Prostate gland (tissue), 2 donors: Measurements from ENCODE around the gene LUM. TPM values are rescaled to one million over a fixed set of nuclear protein-coding genes. Genes with fewer than 3 reads are reported as not detected.

Source experiments
- DNase-seq: peaks from one replicate; pipeline ENCODE4 v3.0.0-alpha.2; 2019; ENCODE audit warnings: low spot score
- H3K27ac ChIP-seq, 2 donors: fragments of 200-600 bp; sonication (generic); 2 replicates each; pipeline ENCODE4 v1.5.1; 2017 to 2019
- H3K27me3 ChIP-seq: fragments of 200-600 bp; sonication (generic); replicated peaks from 2 replicates; pipeline ENCODE4 v1.5.1; 2019; ENCODE audit not compliant: insufficient read depth
- H3K36me3 ChIP-seq, 2 donors: fragments of 200-600 bp; sonication (generic); 1 replicate in 1 of 2; 2 replicates in 1 of 2; pipeline versions ENCODE4 v1.5.1 to v1.8.1; 2017 to 2019
- H3K4me1 ChIP-seq: fragments of 200-600 bp; sonication (generic); replicated peaks from 2 replicates; pipeline ENCODE4 v1.5.1; 2019
- H3K4me3 ChIP-seq, 2 donors: fragments of 200-600 bp; sonication (generic); 2 replicates each; pipeline ENCODE4 v1.5.1; 2017 to 2019
- H3K9me3 ChIP-seq: fragments of 200-600 bp; sonication (generic); 2 replicates; pipeline ENCODE4 v1.5.1; 2017
- POLR2A ChIP-seq: fragments of 450-650 bp; IDR thresholded peaks from one replicate; pipeline ENCODE4 v1.6.1; 2016; ENCODE audit warnings: antibody characterized with exemption, mild to moderate bottlenecking
- POLR2AphosphoS5 ChIP-seq: sonication (generic); formaldehyde crosslinking; IDR thresholded peaks from one replicate; pipeline ENCODE4 v1.6.1; 2017; ENCODE audit warnings: antibody characterized with exemption
- WGBS: methylation state at CpG from one replicate; pipeline ENCODE4 v1.1.5; 2018; 5-methylcytosine and 5-hydroxymethylcytosine counted together
- intact Hi-C: fragments of 100-400 bp; cut with DNase I; formaldehyde crosslinking; loops from one replicate; pipeline ENCODE4 v1.14.2; 2022
- total RNA-seq, 2 donors: library from RNA; depleted of rRNA; stranded (reverse); fragments of >200 nt; gene quantifications; one replicate each; pipeline ENCODE4 v1.1.0, GENCODE V29; 2016
- TF ChIP-seq, protein P1 (sequence below), 4 experiments: fragments of 200-600 bp in 2 of 4; fragments of 450-650 bp in 2 of 4; sonication (generic) in 2 of 4; IDR thresholded peaks; 1 replicate in 3 of 4; 2 replicates in 1 of 4; pipeline ENCODE4 v1.5.1; 2016 to 2019; ENCODE audit warnings: antibody characterized with exemption in 4 of 4, mild to moderate bottlenecking in 2 of 4, moderate library complexity in 2 of 4

The LUM gene
- total RNA-seq, 2 donors from 2014 or later = 34.3 to 56.1 TPM

DNA sequence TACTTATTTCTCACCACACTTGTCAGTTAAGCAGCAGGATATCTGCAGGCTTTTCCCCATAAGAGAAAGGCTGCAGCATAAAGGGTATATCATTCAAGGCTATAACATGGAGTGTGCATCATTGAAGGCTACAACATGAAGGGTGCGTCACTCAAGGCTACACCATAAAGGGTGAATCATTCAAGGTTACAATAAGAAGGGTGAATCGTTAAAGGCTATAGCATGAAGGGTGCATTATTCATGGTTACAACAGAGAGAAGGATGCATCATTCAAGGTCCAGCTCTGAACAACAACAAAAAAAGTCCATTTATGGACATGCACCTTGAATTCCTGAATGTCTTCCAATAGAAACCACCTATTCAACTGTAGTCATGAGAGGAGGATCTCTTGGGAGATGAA is 32.8 kb upstream of the LUM start:
- Histone ChIP-seq H3K9me3 (no peaks in the 10 kb centered on the region), H3K4me3 (no peak overlapping the region), H3K27ac (no peak overlapping the region), H3K36me3 (no peaks in the 10 kb centered on the region), H3K27me3 (no peaks in the 10 kb centered on the region), H3K4me1 (no peaks in the 10 kb centered on the region)
- no peak for DNase-seq
- WGBS = 96% methylated on average over 2 of the region's 2 CpGs
- intact Hi-C loops = no loop called here
- TF ChIP-seq, protein P1, sequence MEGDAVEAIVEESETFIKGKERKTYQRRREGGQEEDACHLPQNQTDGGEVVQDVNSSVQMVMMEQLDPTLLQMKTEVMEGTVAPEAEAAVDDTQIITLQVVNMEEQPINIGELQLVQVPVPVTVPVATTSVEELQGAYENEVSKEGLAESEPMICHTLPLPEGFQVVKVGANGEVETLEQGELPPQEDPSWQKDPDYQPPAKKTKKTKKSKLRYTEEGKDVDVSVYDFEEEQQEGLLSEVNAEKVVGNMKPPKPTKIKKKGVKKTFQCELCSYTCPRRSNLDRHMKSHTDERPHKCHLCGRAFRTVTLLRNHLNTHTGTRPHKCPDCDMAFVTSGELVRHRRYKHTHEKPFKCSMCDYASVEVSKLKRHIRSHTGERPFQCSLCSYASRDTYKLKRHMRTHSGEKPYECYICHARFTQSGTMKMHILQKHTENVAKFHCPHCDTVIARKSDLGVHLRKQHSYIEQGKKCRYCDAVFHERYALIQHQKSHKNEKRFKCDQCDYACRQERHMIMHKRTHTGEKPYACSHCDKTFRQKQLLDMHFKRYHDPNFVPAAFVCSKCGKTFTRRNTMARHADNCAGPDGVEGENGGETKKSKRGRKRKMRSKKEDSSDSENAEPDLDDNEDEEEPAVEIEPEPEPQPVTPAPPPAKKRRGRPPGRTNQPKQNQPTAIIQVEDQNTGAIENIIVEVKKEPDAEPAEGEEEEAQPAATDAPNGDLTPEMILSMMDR (IDR thresholded peaks at IDR 0.05) = no peak
- TF ChIP-seq POLR2AphosphoS5 = no peak
- TF ChIP-seq POLR2A = no peak

DNA sequence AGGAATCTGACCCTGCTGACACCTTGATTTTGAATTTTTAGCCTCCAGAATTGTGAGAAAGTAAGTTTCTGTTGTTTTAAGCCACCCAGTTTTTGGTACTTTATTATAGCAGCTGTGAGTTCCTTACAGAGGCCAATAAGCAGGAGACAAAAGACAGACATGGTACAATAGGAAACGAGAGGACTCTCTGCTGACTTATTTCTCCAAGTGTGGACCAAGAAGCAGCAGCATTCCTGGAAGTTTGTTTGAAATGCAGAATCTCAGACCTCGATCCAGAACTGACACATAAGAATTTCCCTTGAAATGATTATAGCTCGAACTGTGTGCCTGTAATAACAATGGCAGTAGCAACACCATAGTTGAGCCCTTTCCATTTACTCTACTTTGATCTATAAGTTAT is 31.9 kb upstream of the LUM start:
- 71% methylated on average over 3 of the region's 3 CpGs for WGBS
- DNase-seq = no peak
- Histone ChIP-seq H3K27ac (no peak overlapping the region), H3K9me3 (no peaks in the 10 kb centered on the region), H3K4me3 (no peak overlapping the region), H3K27me3 (no peaks in the 10 kb centered on the region), H3K4me1 (no peaks in the 10 kb centered on the region), H3K36me3 (no peaks in the 10 kb centered on the region)
- TF ChIP-seq POLR2A (no peak), POLR2AphosphoS5 (no peak)
- TF ChIP-seq, protein P1 (IDR thresholded peaks at IDR 0.05) = no peak
- intact Hi-C loops = no loop called here

GRCh38 chr12:91142221-91142631 is 30.9 kb upstream of the LUM start:
- Histone ChIP-seq H3K4me1 (no peaks in the 10 kb centered on the region), H3K27me3 (no peaks in the 10 kb centered on the region), H3K4me3 (no peak overlapping the region), H3K9me3 (no peaks in the 10 kb centered on the region), H3K36me3 (no peaks in the 10 kb centered on the region), H3K27ac (no peak overlapping the region)
- WGBS = 20% methylated on average over 3 of the region's 3 CpGs
- TF ChIP-seq, protein P1 (IDR thresholded peaks at IDR 0.05) = no peak
- intact Hi-C loops = no loop called here
- DNase-seq = no peak

GRCh38 chr12:91140026-91140931 is 29.0 kb upstream of the LUM start:
- intact Hi-C loops = no loop called here
- DNase-seq = no peak
- Histone ChIP-seq H3K36me3 (no peaks in the 10 kb centered on the region), H3K27me3 (no peaks in the 10 kb centered on the region), H3K4me3 (no peak overlapping the region), H3K4me1 (no peaks in the 10 kb centered on the region), H3K27ac (no peak overlapping the region), H3K9me3 (no peaks in the 10 kb centered on the region)
- TF ChIP-seq POLR2A (no peak), POLR2AphosphoS5 (no peak)
- TF ChIP-seq, protein P1 (IDR thresholded peaks at IDR 0.05) = no peak
- 28% methylated on average over 1 of the region's 1 CpG for WGBS

DNA sequence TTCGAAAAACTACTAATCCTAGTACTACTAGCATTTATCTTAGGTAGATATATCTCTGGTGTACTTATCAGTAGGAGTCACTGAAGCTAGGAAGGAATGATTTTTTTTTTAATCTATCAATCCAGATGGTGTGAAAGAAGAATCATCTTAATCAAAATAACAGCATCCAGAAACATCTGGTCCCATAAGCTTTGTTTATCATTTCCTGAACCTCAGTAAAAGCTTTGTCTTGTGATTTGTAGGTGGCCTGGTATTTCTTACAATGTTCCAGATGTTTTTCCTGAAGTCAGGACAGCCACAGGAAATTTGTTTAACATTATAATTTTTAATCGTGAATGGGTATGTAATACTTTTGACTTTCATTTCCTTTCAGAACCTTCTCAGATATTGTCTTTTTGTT is 28.0 kb upstream of the LUM start:
- TF ChIP-seq POLR2A (no peak), POLR2AphosphoS5 (no peak)
- TF ChIP-seq, protein P1 (IDR thresholded peaks at IDR 0.05) = no peak
- Histone ChIP-seq H3K27me3 (no peaks in the 10 kb centered on the region), H3K36me3 (no peaks in the 10 kb centered on the region), H3K4me3 (no peak overlapping the region), H3K27ac (no peak overlapping the region), H3K4me1 (no peaks in the 10 kb centered on the region), H3K9me3 (no peaks in the 10 kb centered on the region)
- WGBS = 52% methylated on average over 2 of the region's 2 CpGs
- intact Hi-C loops = loop anchor here (10.0 kb wide), 1 partner anchor 94 kb away; no protein-coding TSS in a partner anchor
- DNase-seq = no peak
